Astrocyte of the spinal cord (primary cell): ENCODE measurements around the gene FBP2.
"Not testable (repeated sequence)": the region's sequence is repeated elsewhere in the genome, so short reads cannot be mapped to it uniquely, and the experiment has no call there.

ENCODE experiments used
- DNase-seq: peaks from one replicate; pipeline ENCODE4 v3.0.0; 2011; ENCODE audit warnings: low read depth, low spot score
- H3K4me3 ChIP-seq: 2 replicates; pipeline ENCODE4 v1.5.1; 2011; ENCODE audit warnings: low read depth, mild to moderate bottlenecking, low read length, moderate library complexity
- in situ Hi-C: cut with HindIII; loops from 2 replicates; pipeline ENCODE4 v1.10.0; 2017; ENCODE audit warnings: low sequenced_read_pairs
- TF ChIP-seq, protein P1 (sequence below): IDR thresholded peaks from 2 replicates; pipeline ENCODE4 v1.5.1; 2012; ENCODE audit warnings: low read depth, mild to moderate bottlenecking, low read length, inconsistent platforms

The FBP2 gene

DNA sequence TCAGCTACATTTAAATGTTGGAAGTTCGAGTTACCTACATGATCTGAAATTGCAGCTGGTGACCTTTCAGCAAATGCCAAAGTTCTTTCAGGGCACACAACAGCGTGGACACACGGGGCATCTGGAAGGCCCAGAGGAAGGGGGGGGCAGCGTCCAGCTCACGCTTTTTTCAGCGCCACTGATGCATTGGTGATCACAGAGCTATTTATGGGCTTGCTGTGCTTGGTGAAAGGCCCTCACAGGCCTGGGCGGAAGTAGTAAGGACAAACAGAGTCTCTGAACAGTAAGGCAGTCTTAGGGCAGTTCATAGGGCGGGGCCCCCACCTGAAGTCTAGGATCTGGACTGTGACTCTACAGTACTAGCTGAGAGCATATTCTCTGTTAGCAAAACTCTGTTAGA, 6.6 kb upstream of the FBP2 start:
- no peak overlapping the region for H3K4me3 ChIP-seq
- TF ChIP-seq, protein P1, sequence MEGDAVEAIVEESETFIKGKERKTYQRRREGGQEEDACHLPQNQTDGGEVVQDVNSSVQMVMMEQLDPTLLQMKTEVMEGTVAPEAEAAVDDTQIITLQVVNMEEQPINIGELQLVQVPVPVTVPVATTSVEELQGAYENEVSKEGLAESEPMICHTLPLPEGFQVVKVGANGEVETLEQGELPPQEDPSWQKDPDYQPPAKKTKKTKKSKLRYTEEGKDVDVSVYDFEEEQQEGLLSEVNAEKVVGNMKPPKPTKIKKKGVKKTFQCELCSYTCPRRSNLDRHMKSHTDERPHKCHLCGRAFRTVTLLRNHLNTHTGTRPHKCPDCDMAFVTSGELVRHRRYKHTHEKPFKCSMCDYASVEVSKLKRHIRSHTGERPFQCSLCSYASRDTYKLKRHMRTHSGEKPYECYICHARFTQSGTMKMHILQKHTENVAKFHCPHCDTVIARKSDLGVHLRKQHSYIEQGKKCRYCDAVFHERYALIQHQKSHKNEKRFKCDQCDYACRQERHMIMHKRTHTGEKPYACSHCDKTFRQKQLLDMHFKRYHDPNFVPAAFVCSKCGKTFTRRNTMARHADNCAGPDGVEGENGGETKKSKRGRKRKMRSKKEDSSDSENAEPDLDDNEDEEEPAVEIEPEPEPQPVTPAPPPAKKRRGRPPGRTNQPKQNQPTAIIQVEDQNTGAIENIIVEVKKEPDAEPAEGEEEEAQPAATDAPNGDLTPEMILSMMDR: no peak
- in situ Hi-C loops: no loop called here
- DNase-seq: no peak

DNA sequence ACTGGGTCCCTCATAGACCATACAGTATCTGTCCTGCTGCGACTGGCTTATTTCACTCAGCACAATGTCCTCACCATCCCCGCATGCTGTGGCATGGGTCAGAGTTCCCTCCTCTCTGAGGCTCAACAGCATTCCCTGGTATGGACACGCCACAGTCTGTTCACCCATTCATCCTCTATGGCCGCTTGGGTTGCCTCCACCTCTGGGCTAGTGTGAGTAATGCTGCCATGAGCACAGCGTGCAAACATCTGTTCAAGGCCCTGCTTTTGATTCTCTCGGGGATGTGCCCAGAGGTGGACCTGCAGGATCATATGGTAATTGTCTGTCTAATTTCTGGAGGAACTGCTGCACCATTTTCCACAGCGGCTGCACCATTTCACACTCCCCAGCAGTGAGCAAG, 5.5 kb upstream of the FBP2 start:
- no peak for DNase-seq
- TF ChIP-seq, protein P1: no peak
- no peak overlapping the region for H3K4me3 ChIP-seq
- in situ Hi-C loops: no loop called here

DNA sequence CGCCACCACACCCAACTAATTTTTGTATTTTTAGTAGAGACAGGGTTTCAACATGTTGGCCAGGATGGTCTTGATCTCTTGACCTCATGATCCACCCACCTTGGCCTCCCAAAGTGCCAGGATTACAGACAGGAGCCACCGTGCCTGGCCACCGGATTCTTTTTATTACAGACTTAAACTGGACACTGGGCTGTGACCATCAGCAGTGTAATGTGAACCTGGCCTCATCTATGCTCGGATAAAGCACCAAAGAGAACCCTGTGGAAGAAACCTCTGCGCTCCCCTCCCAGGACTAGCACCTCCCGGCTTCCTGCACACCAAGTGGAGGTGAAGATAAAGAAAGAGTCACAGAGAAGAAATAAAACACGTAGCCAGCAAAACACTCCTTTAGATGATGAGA, 941 bp downstream of the FBP2 start:
- DNase-seq, H3K4me3 ChIP-seq, in situ Hi-C loops: not testable (repeated sequence)

DNA sequence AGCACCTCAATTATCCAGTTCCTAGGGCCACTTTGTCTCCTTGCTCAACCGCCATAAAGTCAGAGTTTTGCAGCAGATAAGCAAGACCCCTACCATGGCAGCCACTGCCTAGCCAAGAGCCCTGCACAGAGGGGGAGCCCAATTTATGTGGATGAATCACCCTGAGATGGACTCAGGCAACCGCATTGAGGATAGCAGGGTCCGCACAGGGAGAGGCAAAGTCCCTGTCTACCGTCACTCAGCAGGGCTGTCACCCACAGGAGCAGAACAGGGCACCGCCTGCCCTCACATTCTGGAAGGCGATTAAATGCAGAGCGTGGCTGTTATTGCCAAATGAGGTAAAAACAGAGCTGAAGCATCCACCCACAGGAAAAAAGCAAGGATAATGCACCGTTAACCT, 1.7 kb downstream of the FBP2 start:
- TF ChIP-seq, protein P1: no peak
- DNase-seq: no peak
- in situ Hi-C loops: no loop called here
- no peak overlapping the region for H3K4me3 ChIP-seq

DNA sequence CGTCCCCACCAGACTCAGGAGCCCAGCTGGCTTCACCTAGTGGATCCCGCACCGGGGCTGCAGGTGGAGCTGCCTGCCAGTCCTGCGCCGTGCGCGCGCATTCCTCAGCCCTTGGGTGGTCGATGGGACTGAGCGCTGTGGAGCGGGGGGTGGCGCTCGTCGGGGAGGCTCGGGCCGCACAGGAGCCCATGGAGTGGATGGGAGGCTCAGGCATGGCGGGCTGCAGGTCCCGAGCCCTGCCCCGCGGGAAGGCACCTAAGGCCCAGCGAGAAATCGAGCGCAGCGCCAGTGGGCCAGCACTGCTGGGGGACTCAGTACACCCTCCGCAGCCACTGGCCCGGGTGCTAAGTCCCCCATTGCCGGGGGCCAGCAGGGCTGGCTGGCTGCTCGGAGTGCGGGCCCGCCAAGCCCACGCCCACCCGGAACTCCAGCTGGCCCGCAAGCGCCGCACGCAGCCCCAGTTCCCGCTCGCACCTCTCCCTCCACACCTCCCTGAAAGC, 2.5 kb downstream of the FBP2 start:
- in situ Hi-C loops, H3K4me3 ChIP-seq, DNase-seq: not testable (repeated sequence)

DNA sequence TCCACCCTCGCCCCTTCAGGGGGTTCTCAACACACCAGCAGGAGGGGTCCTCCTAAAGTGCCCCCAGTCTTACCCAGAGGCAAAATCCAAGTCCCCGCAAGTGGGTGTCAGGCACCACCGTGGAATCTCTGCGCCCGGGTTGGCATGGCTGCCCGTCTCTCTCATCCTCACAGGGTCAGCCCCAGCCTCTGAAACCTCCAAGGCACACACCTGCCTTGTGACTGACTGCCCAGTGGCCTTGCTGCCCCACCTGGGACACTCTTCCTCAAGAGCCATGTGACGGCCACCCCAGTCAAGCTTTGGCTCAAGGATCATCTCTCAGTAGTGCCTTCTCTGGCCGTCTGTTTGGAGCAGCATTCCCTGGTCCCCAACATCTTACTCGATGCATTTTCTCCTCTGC, 4.9 kb downstream of the FBP2 start:
- no peak overlapping the region for H3K4me3 ChIP-seq
- TF ChIP-seq, protein P1: no peak
- no peak for DNase-seq
- in situ Hi-C loops: no loop called here

DNA sequence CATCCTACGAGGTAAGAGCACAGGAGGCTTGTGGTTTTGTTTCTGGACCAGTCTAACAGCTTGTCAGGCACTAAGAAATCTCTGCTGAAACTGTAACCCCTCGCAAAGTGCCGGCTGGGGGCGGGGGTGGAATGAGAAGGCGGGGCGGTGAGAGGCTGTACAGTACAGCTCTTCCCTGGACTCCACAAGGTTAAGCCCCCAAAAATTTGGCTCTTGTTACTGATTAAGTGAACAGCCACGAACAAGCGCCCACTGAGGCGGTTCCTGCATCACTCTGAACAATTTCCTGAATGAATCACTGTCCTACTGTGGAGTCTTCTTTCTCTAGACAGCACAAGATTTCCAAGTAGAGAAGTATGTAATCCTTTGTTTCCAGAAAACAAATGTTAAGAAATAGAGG, 6.8 kb downstream of the FBP2 start:
- H3K4me3 ChIP-seq: no peak overlapping the region
- DNase-seq: peak; percentile 15
- in situ Hi-C loops: no loop called here
- TF ChIP-seq, protein P1: no peak

DNA sequence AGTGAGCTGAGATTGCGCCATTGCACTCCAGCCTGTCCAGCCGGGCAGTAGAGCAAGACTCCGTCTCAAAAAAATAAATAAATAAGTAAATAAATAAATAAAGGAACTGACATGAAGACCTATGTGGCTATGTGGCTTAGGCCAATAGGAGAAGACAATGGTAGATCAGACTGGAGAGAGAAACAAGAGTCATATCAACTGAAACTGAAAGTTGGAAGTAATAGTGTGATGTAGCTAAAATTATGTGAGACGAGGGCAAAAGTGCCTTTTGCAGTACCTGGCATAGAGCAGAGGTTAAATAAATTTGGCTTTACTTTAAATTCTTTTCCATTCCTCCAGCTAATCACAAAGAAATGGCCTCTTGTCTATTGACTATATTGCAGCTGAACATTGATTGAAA, 7.3 kb downstream of the FBP2 start:
- no peak overlapping the region for H3K4me3 ChIP-seq
- DNase-seq: no peak
- TF ChIP-seq, protein P1: no peak
- in situ Hi-C loops: no loop called here
